Upper lobe of left lung (tissue), 4 donors: ENCODE results near the gene PROX1.

Experiments
- EP300 ChIP-seq, 4 donors: sonication (generic); formaldehyde crosslinking; IDR thresholded peaks; one replicate each; pipeline ENCODE4 v1.5.1; 2017; ENCODE audit warnings: antibody characterized with exemption in 4 of 4, control low read depth in 2 of 4
- POLR2A ChIP-seq, 4 donors: fragments of 450-650 bp; IDR thresholded peaks; one replicate each; pipeline ENCODE4 v1.5.1; 2016 to 2017; ENCODE audit warnings: antibody characterized with exemption in 4 of 4, mild to moderate bottlenecking in 2 of 4
- POLR2AphosphoS5 ChIP-seq, 2 donors: sonication (generic); formaldehyde crosslinking; IDR thresholded peaks; one replicate each; pipeline ENCODE4 v1.5.1; 2017; ENCODE audit warnings: antibody characterized with exemption in 2 of 2
- TF ChIP-seq, protein P1 (sequence below), 6 experiments: fragments of 450-650 bp in 4 of 6; fragments of 200-600 bp in 2 of 6; sonication (generic) in 2 of 6; IDR thresholded peaks; one replicate each; pipeline ENCODE4 v1.5.1; 2016 to 2019; ENCODE audit warnings: antibody characterized with exemption in 6 of 6

DNA sequence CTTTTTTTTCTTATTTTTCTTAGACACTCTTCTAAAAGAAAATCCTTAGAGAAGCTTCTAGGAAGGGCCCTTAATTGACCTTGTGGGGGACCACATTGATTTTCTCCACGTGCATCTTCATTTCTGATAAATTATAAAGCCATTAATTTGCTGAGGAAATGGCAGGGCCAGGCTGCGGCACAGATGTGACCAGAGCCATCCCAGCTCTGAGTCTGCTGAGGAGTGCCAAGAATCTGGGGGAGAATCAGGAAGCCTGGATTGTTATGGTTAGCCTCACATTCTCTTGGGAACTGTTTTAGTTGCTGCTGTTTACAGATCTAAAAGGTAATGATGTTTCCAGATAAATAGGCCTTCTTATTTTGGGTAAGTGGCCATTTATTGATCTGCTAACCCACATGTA, 16.2 kb downstream of the PROX1 start:
- TF ChIP-seq POLR2A (IDR thresholded peaks at IDR 0.05) (no peak), POLR2AphosphoS5 (IDR thresholded peaks at IDR 0.05) (no peak), EP300 (IDR thresholded peaks at IDR 0.05) (no peak)
- TF ChIP-seq, protein P1, sequence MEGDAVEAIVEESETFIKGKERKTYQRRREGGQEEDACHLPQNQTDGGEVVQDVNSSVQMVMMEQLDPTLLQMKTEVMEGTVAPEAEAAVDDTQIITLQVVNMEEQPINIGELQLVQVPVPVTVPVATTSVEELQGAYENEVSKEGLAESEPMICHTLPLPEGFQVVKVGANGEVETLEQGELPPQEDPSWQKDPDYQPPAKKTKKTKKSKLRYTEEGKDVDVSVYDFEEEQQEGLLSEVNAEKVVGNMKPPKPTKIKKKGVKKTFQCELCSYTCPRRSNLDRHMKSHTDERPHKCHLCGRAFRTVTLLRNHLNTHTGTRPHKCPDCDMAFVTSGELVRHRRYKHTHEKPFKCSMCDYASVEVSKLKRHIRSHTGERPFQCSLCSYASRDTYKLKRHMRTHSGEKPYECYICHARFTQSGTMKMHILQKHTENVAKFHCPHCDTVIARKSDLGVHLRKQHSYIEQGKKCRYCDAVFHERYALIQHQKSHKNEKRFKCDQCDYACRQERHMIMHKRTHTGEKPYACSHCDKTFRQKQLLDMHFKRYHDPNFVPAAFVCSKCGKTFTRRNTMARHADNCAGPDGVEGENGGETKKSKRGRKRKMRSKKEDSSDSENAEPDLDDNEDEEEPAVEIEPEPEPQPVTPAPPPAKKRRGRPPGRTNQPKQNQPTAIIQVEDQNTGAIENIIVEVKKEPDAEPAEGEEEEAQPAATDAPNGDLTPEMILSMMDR (IDR thresholded peaks at IDR 0.05), result no peak
